ENCODE measurements around the gene GDF15.
A peak's percentile ranks its signal among the peaks of the same experiment; 100 is the strongest.
"Not testable (repeated sequence)": the region's sequence is repeated elsewhere in the genome, so short reads cannot be mapped to it uniquely, and the experiment has no call there.

Gene GDF15

DNA sequence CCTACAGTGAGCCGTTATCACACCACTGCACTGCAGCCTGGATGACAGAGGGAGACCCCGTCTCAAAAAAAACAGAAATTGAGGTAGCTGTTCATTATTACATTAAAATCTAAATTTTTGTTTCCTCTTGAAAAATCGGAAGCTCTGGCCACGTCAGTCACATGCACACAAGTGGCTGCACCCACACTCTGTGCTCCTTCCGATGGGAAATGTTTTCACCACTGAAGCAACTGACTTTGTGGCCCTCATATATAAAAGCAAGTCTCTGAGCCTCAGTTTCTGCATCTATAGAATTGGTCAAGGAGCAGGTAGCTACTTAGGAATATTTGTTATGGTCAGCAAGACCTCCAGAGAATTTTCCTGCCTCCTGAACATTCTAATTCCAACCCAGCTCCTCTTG is 7.0 kb downstream of the GDF15 start:
- no peak for DNase-seq

- no peak for DNase-seq
Measured at GRCh38 chr19:18393836-18394235, 7.9 kb downstream of the GDF15 start.

DNA sequence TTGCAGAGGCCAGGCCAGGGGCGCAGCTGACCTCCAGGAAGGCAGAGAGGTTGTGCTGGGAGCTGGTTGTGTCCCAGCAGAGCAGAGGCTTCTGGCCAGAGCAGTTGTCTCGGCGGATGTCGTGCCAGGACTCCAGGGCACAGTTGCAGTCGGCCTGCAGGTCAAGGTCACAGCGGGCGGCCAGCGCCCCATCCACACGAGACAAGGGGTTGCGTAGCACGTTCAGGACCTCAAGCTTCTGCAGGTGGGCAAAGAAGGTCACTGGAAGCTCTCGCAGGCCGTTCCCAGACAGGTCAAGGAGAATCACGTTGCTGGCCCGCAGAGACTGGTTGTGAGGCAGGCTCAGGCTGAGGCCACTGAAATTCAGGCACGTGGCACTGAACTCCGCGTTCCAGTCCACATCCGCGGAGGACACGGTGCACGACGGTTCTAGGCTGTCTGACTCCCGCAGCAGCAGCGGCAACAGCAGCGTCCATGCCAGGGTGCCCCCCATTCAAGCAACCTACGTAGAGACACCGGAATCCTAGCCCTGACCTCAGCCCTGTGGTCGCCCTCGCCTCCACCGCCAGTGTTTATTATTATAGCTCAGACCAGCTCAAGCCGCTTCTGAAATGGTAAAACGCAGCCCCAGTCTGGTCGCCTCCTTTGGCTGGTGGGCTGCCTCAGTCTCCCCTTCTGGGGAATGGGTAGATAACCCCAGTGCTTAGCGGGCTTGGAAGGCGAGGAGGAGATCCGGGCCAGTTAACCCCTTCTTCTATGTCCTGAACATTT is 10.7 kb downstream of the GDF15 start:
- no peak for DNase-seq

DNA sequence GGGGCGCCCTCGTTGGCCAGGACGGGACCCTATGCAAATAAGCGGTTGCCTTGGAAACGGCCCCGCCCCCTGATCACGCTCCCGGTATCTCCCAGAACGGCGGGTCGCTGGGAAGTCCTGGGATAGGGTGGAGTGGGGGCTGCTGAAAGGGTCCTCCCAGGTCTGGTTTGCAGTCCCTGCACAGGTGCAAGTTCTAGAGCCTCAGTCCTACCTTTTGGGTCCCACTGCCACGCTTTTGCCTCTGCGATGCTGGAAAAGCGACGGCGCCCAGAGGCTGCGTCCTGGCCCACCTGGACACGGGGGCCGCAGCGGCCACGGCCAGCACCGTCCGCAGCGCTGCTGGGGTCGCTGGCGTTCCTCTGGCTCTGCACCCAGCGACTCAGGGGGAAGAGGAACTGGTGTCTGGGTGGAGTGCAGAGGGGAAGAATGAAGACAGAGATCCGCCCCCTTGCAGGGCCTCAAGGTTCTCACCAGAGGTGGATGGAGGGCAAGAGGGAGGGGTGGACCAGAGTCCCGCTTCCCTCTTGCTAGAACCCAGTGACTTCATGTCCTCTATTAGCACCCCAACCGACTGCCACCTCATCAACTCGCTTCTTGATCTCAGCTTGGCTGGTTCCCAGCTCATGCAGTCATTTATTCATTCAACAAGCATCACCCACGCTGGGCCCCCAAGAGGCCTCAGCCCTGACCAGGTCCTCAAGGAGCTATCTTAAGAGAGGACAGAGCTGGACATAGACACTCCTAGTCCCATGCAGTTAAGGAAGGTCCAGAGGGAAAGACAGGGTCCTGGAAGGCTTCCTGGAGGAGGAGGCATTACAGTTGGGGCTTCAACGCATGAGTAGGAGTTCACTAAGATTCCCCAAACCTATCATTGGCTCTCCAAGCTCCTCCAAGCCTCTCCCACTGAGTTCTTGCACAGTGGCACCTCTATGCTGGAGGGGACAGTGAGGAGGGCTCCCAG is 11.6 kb downstream of the GDF15 start, which contains the start of gene LRRC25:
TSS of gene LRRC25 (minus strand) at position 381 of the 961 bp plus-strand sequence. CDS start 659 bp downstream, outside the sequence.
- no peak for DNase-seq

- no peak for DNase-seq
Measured at GRCh38 chr19:18399008-18399407, 13.1 kb downstream of the GDF15 start.

GRCh38 chr19:18401580-18402112 is 15.7 kb downstream of the GDF15 start:
- DNase-seq, result no peak

DNA sequence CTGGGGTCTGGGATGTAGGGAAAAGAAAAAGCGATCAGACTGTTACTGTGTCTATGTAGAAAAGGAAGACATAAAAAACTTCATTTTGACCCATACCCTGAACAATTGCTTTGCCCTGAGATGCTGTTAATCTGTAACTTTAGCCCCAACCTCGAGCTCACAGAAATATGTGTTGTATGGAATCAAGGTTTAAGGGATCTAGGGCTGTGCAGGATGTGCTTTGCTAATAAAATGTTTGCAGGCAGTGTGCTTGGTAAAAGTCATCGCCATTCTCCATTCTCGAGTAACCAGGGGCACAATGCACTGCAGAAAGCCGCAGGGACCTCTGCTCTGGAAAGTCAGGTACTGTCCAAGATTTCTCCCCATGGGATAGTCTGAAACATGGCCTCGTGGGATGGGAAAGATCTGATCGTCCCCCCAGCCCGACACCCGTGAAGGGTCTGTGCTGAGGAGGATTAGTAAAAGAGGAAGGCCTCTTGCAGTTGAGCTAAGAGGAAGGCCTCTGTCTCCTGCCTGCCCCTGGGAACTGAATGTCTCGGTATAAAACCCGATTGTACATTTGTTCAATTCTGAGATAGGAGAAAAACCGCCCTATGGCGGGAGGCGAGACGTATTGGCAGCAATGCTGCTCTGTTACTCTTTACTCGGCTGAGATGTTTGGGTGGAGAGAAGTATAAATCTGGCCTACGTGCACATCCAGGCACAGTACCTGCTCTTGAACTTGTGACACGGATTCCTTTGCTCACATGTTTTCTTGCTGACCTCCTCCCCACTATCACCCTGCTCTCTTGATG is 16.7 kb downstream of the GDF15 start:
- not testable (repeated sequence) for DNase-seq

DNA sequence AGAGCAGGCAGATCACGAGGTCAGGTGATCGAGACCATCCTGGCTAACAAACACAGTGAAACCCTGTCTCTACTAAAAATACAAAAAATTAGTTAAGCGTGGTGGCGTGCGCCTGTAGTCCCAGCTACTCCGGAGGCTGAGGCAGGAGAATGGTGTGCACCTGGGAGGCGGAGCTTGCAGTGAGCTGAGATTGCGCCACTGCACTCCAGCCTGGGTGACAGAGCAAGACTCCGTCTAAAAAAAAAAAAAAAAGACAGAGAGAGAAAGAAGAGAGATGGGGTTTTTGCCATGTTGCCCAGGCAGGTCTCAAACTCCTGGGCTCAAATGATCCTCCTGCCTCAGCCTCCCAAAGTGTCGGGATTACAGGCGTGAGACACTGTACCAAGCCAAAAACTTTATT is 19.8 kb downstream of the GDF15 start:
- not testable (repeated sequence) for DNase-seq

- DNase-seq, result no peak
Measured at GRCh38 chr19:18406749-18407148, 20.8 kb downstream of the GDF15 start.

DNA sequence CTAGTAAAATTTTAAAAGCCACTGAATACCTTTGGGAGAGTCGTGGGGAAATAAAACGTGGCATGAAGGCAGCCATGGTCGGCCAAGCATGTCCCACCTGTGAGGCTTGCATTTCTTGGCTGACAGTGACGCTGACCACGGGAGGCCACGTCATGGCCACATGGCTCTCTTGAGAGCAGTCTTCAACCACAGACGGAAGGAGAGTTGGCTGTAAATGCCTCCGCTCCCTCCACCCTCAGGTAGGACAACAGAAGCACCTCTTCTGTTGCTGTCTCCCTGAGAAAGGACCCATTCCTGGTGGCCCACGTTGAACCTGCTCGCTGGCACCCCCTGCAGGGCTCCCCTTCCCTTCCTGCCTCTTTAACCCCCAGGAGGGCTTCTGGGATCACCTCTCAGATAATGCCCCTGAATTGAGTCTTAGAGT is 22.1 kb downstream of the GDF15 start:
- no peak for DNase-seq

GRCh38 chr19:18412610-18413239 is 26.8 kb downstream of the GDF15 start:
- no peak for DNase-seq

- DNase-seq, result no peak
Measured at GRCh38 chr19:18414504-18415177, 28.7 kb downstream of the GDF15 start.

DNA sequence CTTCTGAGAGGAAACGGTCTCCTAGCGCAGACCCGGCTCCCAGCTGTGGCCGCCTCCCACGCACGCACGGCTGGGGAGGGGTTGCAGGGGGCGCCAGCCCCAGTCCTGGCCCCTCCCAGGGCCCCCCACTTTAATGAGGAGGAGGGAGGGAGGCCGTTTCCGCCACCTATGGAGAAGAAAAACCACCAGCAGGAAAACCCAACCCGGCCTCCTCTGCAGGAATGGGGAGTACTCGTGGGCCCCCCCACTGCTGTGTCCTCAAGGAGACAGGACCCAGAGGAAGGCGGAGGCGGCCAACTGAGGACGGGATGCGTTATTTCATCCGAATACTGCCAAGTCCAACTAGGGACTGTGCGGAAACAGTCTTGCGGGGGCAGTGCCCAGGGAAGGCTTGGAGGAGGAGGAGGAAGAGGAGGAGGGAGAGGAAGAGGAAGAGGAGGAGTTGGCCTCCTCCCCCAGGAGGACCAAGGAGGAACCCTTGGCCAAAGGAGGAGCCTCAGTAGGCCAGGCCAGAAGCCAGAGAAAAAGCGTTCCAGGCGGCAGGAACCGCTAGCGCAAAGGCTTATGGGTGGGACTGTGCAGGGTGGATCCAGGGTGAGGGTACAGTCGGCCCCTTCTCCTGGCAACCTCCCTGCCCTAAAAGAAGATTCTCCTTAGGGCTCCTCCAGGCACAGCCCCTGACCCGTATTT is 29.4 kb downstream of the GDF15 start:
- no peak for DNase-seq

- peak; percentile 74 for DNase-seq
Measured at GRCh38 chr19:18416778-18417249, 30.9 kb downstream of the GDF15 start.

GRCh38 chr19:18417250-18418028 is 31.5 kb downstream of the GDF15 start:
- DNase-seq, result peak; percentile 26

GRCh38 chr19:18418029-18418482 is 32.1 kb downstream of the GDF15 start:
- DNase-seq, result no peak

- no peak for DNase-seq
Measured at GRCh38 chr19:18418483-18419194, 32.7 kb downstream of the GDF15 start.

DNA sequence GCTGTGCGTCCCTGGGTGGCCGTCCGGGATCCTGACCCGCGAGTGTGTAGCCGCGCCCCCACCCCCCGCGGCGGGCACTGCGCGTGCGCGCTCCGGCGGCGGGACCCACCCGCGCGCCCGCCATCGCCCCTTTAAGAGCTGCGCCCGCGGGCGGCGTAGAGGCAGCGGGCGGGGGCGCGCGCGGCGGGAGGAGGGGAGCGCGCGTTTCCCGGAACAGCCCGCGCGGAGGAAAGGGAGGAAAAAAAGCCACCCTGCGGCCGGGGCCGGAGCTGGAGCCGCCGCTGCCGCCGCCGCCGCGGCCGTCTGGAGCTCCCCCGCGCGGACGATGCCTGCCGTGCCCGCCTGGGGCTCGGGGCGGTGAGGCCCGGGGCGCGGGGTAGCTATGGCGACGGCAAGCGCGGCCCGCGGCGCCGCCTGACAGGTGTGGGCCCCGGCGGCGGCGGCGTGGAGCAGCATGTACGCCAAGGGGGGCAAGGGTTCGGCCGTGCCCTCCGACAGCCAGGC is 33.3 kb downstream of the GDF15 start, which contains the start of gene SSBP4:
TSS of gene SSBP4 (plus strand) at position 204 of the 504 bp plus-strand sequence. CDS start at position 455, 251 bp downstream.
- peak; percentile 71 for DNase-seq

All from NCI-H774 (cell line).